Thyroid gland (tissue), 4 donors: ENCODE measurements around the gene ASIC1. TPM values are rescaled to one million over a fixed set of nuclear protein-coding genes. Genes with fewer than 3 reads are reported as not detected.
A peak's percentile ranks its signal among the peaks of the same experiment; 100 is the strongest.

Experiments used
- DNase-seq, 2 donors: peaks; one replicate each; pipeline ENCODE4 v3.0.0-alpha.2; 2019
- H3K27ac ChIP-seq, 3 donors: fragments of 200-600 bp; sonication (generic); 1 replicate in 2 of 3; 2 replicates in 1 of 3; pipeline ENCODE4 v1.5.1; 2016 to 2019; ENCODE audit warnings: mild to moderate bottlenecking in 1 of 3, moderate library complexity in 1 of 3
- H3K27me3 ChIP-seq: fragments of 200-600 bp; sonication (generic); one replicate; pipeline ENCODE4 v1.5.1; 2019
- H3K36me3 ChIP-seq, 2 donors: fragments of 200-600 bp; sonication (generic); one replicate each; pipeline ENCODE4 v1.5.1; 2016 to 2019
- H3K4me1 ChIP-seq, 2 donors: fragments of 200-600 bp; sonication (generic); one replicate each; pipeline ENCODE4 v1.5.1; 2017 to 2019
- H3K4me3 ChIP-seq, 3 donors: fragments of 200-600 bp; sonication (generic); replicated peaks in 1 of 3; 1 replicate in 2 of 3; 2 replicates in 1 of 3; pipeline ENCODE4 v1.5.1; 2016; ENCODE audit warnings: mild to moderate bottlenecking in 1 of 3
- H3K9me3 ChIP-seq: fragments of 200-600 bp; sonication (generic); one replicate; pipeline ENCODE4 v1.5.1; 2017
- CTCF ChIP-seq, 6 experiments: fragments of 200-600 bp in 3 of 6; fragments of 450-650 bp in 3 of 6; sonication (generic) in 3 of 6; IDR thresholded peaks; one replicate each; pipeline ENCODE4 v1.5.1; 2016 to 2019; ENCODE audit warnings: antibody characterized with exemption in 6 of 6, mild to moderate bottlenecking in 2 of 6, inconsistent platforms in 1 of 6, moderate library complexity in 1 of 6
- POLR2A ChIP-seq, 2 donors: fragments of 450-650 bp; IDR thresholded peaks; one replicate each; pipeline ENCODE4 v1.6.1; 2017; ENCODE audit warnings: antibody characterized with exemption in 2 of 2, mild to moderate bottlenecking in 2 of 2, moderate library complexity in 1 of 2
- WGBS, 2 donors: methylation state at CpG; one replicate each; pipeline ENCODE4 v1.1.5; 2017; 5-methylcytosine and 5-hydroxymethylcytosine counted together
- intact Hi-C: fragments of 100-400 bp; cut with DNase I; formaldehyde crosslinking; loops from one replicate; pipeline ENCODE4 v1.15.1; 2023
- total RNA-seq, 4 donors: library from RNA; depleted of rRNA; stranded (reverse); fragments of >200 nt; gene quantifications; one replicate each; pipeline ENCODE4 v1.2.3, GENCODE V29; 2016

The ASIC1 gene
- 1 to 10 TPM in 1 of 4 donors, under 1 TPM in 3; 0.13 to 1.9 (median 0.43) TPM for total RNA-seq

DNA sequence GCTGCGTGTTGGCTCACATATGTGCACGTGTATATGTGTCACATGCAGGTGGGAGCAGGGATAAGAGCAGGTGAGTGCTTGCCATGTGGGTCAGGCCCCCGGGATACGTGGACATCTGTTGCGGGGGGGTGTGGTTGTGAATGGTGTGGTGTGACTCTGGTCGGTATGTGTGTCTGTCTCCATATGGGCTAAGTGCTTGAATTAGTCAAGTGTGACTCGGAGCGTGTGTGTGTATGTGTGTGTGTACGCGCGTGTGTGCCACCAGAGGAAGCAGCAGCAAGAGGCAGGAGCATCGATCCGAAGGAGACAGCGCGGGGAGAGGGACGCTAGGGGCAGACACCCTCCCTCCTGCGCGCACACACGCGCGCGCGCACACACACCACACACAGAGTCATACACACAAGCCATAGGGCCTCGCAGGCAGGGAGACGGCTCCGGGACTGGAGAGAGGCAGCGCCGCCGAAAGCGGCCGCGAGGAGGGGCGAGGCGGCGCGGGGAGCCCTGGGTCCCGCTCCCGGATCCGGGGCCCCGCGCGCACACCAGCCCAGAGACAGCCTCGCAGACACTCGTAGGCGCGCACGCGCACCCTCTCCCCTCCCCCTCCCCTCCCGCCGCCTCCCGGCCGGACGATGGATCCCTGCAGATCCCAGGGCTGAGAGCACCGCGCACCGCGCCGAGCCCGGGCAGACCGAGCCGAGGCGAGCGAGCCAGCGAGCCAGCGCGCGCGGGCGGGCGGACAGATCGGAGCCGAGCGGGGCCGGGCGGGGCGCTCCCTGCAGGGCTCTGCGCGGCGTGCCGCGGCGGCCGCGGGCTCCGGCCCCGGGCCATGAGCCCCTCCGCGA, at the start of gene ASIC1:
Gene ASIC1, plus strand, starts transcription at position 597 of the 842 bp plus-strand sequence. CDS start 1,171 bp downstream, outside the sequence.
- H3K27ac ChIP-seq: no peak within 1 kb of the TSS
- intact Hi-C loops: loop anchor here (5.0 to 10.0 kb wide), 2 partner anchors 90 to 192 kb away; no protein-coding TSS in a partner anchor

GRCh38 chr12:50013361-50014147, 43.8 kb upstream of the ASIC1 start:
- intact Hi-C loops: no loop called here
- WGBS, 2 donors: 91 to 92% methylated on average over 2 of the region's 2 CpGs
- no peak for TF ChIP-seq CTCF (IDR thresholded peaks at IDR 0.05)
- no peak for TF ChIP-seq POLR2A (IDR thresholded peaks at IDR 0.05)
- Histone ChIP-seq H3K27ac (no peak overlapping the region), H3K27me3 (no peaks in the 10 kb centered on the region), H3K4me1 (peaks cover 7% of the 10 kb centered on the region in 2 donors), H3K36me3 (no peaks in the 10 kb centered on the region), H3K9me3 (no peaks in the 10 kb centered on the region), H3K4me3 (no peak overlapping the region)
- no peak for DNase-seq

More for the DNA sequence above, at the start of gene ASIC1:
- peak; percentile 56 to 60 for DNase-seq
- Histone ChIP-seq H3K4me3 (peak within 1 kb of the TSS; percentile 25 to 63 (median 42)), H3K27me3 (no peaks in the 10 kb centered on the region), H3K9me3 (no peaks in the 10 kb centered on the region), H3K4me1 (peaks cover 6 to 21% of the 10 kb centered on the region in 2 donors), H3K36me3 (no peaks in the 10 kb centered on the region)
- WGBS, 2 donors: 2% methylated on average over 15 of the region's 88 CpGs
- peak in 1 of 6 experiments; percentile 12 for TF ChIP-seq CTCF (IDR thresholded peaks at IDR 0.05)
- TF ChIP-seq POLR2A (IDR thresholded peaks at IDR 0.05): no peak

GRCh38 chr12:50014342-50014741, 43.1 kb upstream of the ASIC1 start:
- Histone ChIP-seq H3K27ac (no peak overlapping the region), H3K4me3 (no peak overlapping the region), H3K4me1 (peaks cover 7% of the 10 kb centered on the region in 2 donors), H3K27me3 (no peaks in the 10 kb centered on the region), H3K36me3 (no peaks in the 10 kb centered on the region), H3K9me3 (no peaks in the 10 kb centered on the region)
- no peak for TF ChIP-seq CTCF (IDR thresholded peaks at IDR 0.05)
- no peak for TF ChIP-seq POLR2A (IDR thresholded peaks at IDR 0.05)
- no peak for DNase-seq
- WGBS, 2 donors: 95 to 100% methylated on average over 3 of the region's 3 CpGs
- intact Hi-C loops: no loop called here

- 62 to 64% methylated on average over 10 of the region's 10 CpGs for WGBS, 2 donors
- TF ChIP-seq CTCF (IDR thresholded peaks at IDR 0.05) (no peak), POLR2A (IDR thresholded peaks at IDR 0.05) (no peak)
- Histone ChIP-seq H3K4me3 (no peak overlapping the region), H3K27me3 (no peaks in the 10 kb centered on the region), H3K4me1 (peaks cover 7% of the 10 kb centered on the region in 2 donors), H3K36me3 (no peaks in the 10 kb centered on the region), H3K9me3 (no peaks in the 10 kb centered on the region), H3K27ac (no peak overlapping the region)
- DNase-seq: peak; percentile 62 to 69
- intact Hi-C loops: no loop called here
Observed at GRCh38 chr12:50016501-50017475, 40.6 kb upstream of the ASIC1 start.
